GM12892 (cell line): ENCODE results near the gene TAF10.

ENCODE experiments used
- POLR2A ChIP-seq: IDR thresholded peaks from 2 replicates; pipeline ENCODE4 v1.6.1; 2011; ENCODE audit warnings: low read depth, low read length, control low read depth
- POLR2AphosphoS5 ChIP-seq: IDR thresholded peaks from 2 replicates; pipeline ENCODE4 v1.6.1; 2011; ENCODE audit warnings: low read depth, low read length, control low read depth
- TAF1 ChIP-seq: IDR thresholded peaks from 2 replicates; pipeline ENCODE4 v1.6.1; 2011; ENCODE audit warnings: low read depth, mild to moderate bottlenecking, control low read depth, low read length, borderline replicate concordance

DNA sequence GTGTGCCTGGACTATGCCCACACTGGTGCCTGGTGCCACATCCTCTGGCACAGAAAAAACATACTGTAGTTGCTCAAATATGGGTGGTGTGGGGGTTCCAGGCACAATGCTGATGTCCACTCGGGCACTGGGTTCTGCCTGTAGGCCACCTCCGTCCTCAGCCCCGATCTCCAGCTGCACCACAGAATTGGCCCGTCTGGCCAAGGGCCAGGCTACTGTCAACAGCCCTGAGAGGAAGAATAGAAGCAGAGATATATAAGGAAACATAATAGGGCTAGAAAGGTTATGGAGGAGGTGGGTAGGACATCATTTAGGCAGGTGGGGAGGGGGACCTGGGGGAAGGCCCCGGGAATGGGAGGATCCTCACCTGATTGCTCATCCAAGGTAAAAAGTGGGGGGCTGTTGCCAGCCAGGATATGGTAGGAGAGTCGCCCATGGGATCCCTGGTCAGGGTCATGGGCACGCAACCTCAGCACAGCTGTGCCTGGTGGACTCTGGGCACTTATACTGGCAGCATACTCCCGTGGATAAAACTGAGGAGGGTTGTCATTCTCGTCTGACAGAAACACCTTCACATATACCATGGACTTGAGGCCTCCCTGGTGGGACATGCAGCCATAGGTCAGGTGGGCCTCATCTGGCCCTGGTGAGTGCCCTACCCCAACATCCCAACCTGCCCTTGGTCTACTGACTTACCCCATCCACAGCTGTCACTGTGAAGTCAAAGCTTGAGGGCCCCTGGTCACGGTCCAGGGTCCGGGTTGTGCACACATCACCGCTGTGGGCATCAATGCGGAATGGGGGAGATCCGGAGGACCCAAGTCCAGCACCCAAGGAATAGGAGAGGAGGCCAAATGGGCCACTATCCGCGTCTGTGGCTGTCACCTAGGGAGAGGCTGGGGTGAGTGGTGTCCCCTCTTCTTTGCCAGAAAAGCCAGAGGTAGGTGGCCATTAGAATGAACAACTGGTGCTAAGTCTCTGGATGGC is 21.7 kb upstream of the TAF10 start:
- no peak for TF ChIP-seq POLR2AphosphoS5
- no peak for TF ChIP-seq TAF1
- no peak for TF ChIP-seq POLR2A
